Activated T-helper 2 cell treated with anti-CD3 and anti-CD28 coated beads, Interferon-gamma antibody, Interleukin-2, Interleukin-4, amounts not matched to agents 10 μg/mL and 5 μg/mL and 100 μg/mL, durations not matched to agents 14 hours and 24 hours and 36 hours (primary cell): ENCODE data around the gene ROBO2. TPM values are rescaled to one million over a fixed set of nuclear protein-coding genes. Genes with fewer than 3 reads are reported as not detected.

Experiments used
- DNase-seq: peaks from one replicate; pipeline ENCODE4 v3.0.0; 2021; ENCODE audit warnings: low spot score
- H3K27ac Mint-ChIP-seq: one replicate; pipeline ENCODE4 v1.8.0; 2021; ENCODE audit warnings: mixed read lengths
- H3K27me3 Mint-ChIP-seq: one replicate; pipeline ENCODE4 v1.8.0; 2021; ENCODE audit warnings: low read depth, mixed read lengths
- H3K36me3 Mint-ChIP-seq: one replicate; pipeline ENCODE4 v1.8.0; 2021; ENCODE audit warnings: low read depth, mixed read lengths
- H3K4me1 Mint-ChIP-seq: one replicate; pipeline ENCODE4 v1.8.0; 2021; ENCODE audit warnings: low read depth, mixed read lengths
- H3K4me3 Mint-ChIP-seq: one replicate; pipeline ENCODE4 v1.8.0; 2021; ENCODE audit warnings: low read depth, mild to moderate bottlenecking, moderate library complexity, mixed read lengths
- H3K9me3 Mint-ChIP-seq: one replicate; pipeline ENCODE4 v1.8.0; 2021; ENCODE audit warnings: mixed read lengths
- intact Hi-C: fragments of 100-400 bp; cut with micrococcal nuclease; formaldehyde crosslinking; loops from one replicate; pipeline ENCODE4 v1.15.1; 2023
- total RNA-seq: library from RNA; stranded (reverse); gene quantifications from 2 replicates; pipeline ENCODE4 v1.2.3, GENCODE V29; 2022

ROBO2 gene
- total RNA-seq, 1 donor from 2014 or later = not detected

GRCh38 chr3:77449459-77450350 lies 409.8 kb downstream of the ROBO2 start:
- H3K27ac Mint-ChIP-seq = no peak overlapping the region
- no peaks in the 10 kb centered on the region for H3K36me3 Mint-ChIP-seq
- H3K4me1 Mint-ChIP-seq = no peaks in the 10 kb centered on the region
- intact Hi-C loops = no loop called here
- DNase-seq = no peak
- H3K4me3 Mint-ChIP-seq = no peak overlapping the region
- no peaks in the 10 kb centered on the region for H3K27me3 Mint-ChIP-seq
- peaks cover 17% of the 10 kb centered on the region for H3K9me3 Mint-ChIP-seq

GRCh38 chr3:77456431-77456830 lies 416.5 kb downstream of the ROBO2 start:
- Mint-ChIP-seq H3K36me3 (no peaks in the 10 kb centered on the region), H3K4me3 (no peak overlapping the region), H3K4me1 (no peaks in the 10 kb centered on the region), H3K9me3 (peaks cover 31% of the 10 kb centered on the region), H3K27me3 (no peaks in the 10 kb centered on the region), H3K27ac (no peak overlapping the region)
- intact Hi-C loops = no loop called here
- DNase-seq = no peak

- Mint-ChIP-seq H3K4me3 (no peak overlapping the region), H3K27ac (no peak overlapping the region), H3K4me1 (no peaks in the 10 kb centered on the region), H3K9me3 (peaks cover 31% of the 10 kb centered on the region), H3K36me3 (no peaks in the 10 kb centered on the region), H3K27me3 (no peaks in the 10 kb centered on the region)
- DNase-seq = no peak
- intact Hi-C loops = no loop called here
Measured at GRCh38 chr3:77456906-77457305, 417.0 kb downstream of the ROBO2 start.

GRCh38 chr3:77459926-77460325 lies 420.0 kb downstream of the ROBO2 start:
- no peaks in the 10 kb centered on the region for H3K36me3 Mint-ChIP-seq
- intact Hi-C loops = no loop called here
- no peak for DNase-seq
- peaks cover 23% of the 10 kb centered on the region for H3K9me3 Mint-ChIP-seq
- no peaks in the 10 kb centered on the region for H3K27me3 Mint-ChIP-seq
- no peaks in the 10 kb centered on the region for H3K4me1 Mint-ChIP-seq
- H3K4me3 Mint-ChIP-seq = no peak overlapping the region
- no peak overlapping the region for H3K27ac Mint-ChIP-seq

- intact Hi-C loops = no loop called here
- no peak for DNase-seq
- H3K27me3 Mint-ChIP-seq = no peaks in the 10 kb centered on the region
- H3K9me3 Mint-ChIP-seq = peaks cover 27% of the 10 kb centered on the region
- H3K36me3 Mint-ChIP-seq = no peaks in the 10 kb centered on the region
- H3K4me3 Mint-ChIP-seq = no peak overlapping the region
- H3K4me1 Mint-ChIP-seq = no peaks in the 10 kb centered on the region
- no peak overlapping the region for H3K27ac Mint-ChIP-seq
Measured at GRCh38 chr3:77460326-77460725, 420.4 kb downstream of the ROBO2 start.

- intact Hi-C loops = no loop called here
- Mint-ChIP-seq H3K4me3 (no peak overlapping the region), H3K27me3 (no peaks in the 10 kb centered on the region), H3K36me3 (no peaks in the 10 kb centered on the region), H3K9me3 (peaks cover 39% of the 10 kb centered on the region), H3K4me1 (no peaks in the 10 kb centered on the region), H3K27ac (no peak overlapping the region)
- no peak for DNase-seq
Measured at GRCh38 chr3:77462951-77463350, 423.1 kb downstream of the ROBO2 start.

- Mint-ChIP-seq H3K9me3 (peaks cover 35% of the 10 kb centered on the region), H3K4me3 (no peak overlapping the region), H3K4me1 (no peaks in the 10 kb centered on the region), H3K27me3 (no peaks in the 10 kb centered on the region), H3K27ac (no peak overlapping the region), H3K36me3 (no peaks in the 10 kb centered on the region)
- DNase-seq = no peak
- intact Hi-C loops = no loop called here
Measured at GRCh38 chr3:77464111-77464688, 424.3 kb downstream of the ROBO2 start.

- Mint-ChIP-seq H3K36me3 (no peaks in the 10 kb centered on the region), H3K4me3 (no peak overlapping the region), H3K27me3 (no peaks in the 10 kb centered on the region), H3K27ac (no peak overlapping the region), H3K4me1 (no peaks in the 10 kb centered on the region), H3K9me3 (peaks cover 33% of the 10 kb centered on the region)
- no peak for DNase-seq
- intact Hi-C loops = no loop called here
Measured at GRCh38 chr3:77466562-77467115, 426.7 kb downstream of the ROBO2 start.

GRCh38 chr3:77467702-77468625 lies 428.1 kb downstream of the ROBO2 start:
- Mint-ChIP-seq H3K27ac (no peak overlapping the region), H3K27me3 (no peaks in the 10 kb centered on the region), H3K4me3 (no peak overlapping the region), H3K9me3 (peaks cover 39% of the 10 kb centered on the region), H3K4me1 (no peaks in the 10 kb centered on the region), H3K36me3 (no peaks in the 10 kb centered on the region)
- DNase-seq = no peak
- intact Hi-C loops = no loop called here

GRCh38 chr3:77468626-77469020 lies 428.7 kb downstream of the ROBO2 start:
- intact Hi-C loops = no loop called here
- DNase-seq = no peak
- Mint-ChIP-seq H3K27me3 (no peaks in the 10 kb centered on the region), H3K4me1 (no peaks in the 10 kb centered on the region), H3K9me3 (peaks cover 40% of the 10 kb centered on the region), H3K4me3 (no peak overlapping the region), H3K36me3 (no peaks in the 10 kb centered on the region), H3K27ac (no peak overlapping the region)

GRCh38 chr3:77475507-77475906 lies 435.6 kb downstream of the ROBO2 start:
- no peaks in the 10 kb centered on the region for H3K27me3 Mint-ChIP-seq
- no peak overlapping the region for H3K4me3 Mint-ChIP-seq
- no peaks in the 10 kb centered on the region for H3K36me3 Mint-ChIP-seq
- H3K4me1 Mint-ChIP-seq = no peaks in the 10 kb centered on the region
- no peak overlapping the region for H3K27ac Mint-ChIP-seq
- intact Hi-C loops = no loop called here
- DNase-seq = no peak
- H3K9me3 Mint-ChIP-seq = peaks cover 55% of the 10 kb centered on the region

GRCh38 chr3:77479021-77479420 lies 439.1 kb downstream of the ROBO2 start:
- intact Hi-C loops = no loop called here
- Mint-ChIP-seq H3K4me1 (no peaks in the 10 kb centered on the region), H3K9me3 (peaks cover 41% of the 10 kb centered on the region), H3K27me3 (no peaks in the 10 kb centered on the region), H3K36me3 (no peaks in the 10 kb centered on the region), H3K27ac (no peak overlapping the region), H3K4me3 (no peak overlapping the region)
- no peak for DNase-seq
